Adrenal gland (tissue), 12 donors: ENCODE results near the gene COMP. TPM values are rescaled to one million over a fixed set of nuclear protein-coding genes. Genes with fewer than 3 reads are reported as not detected.

Experiments
- DNase-seq, 7 donors: peaks; one replicate each; pipeline ENCODE4 v3.0.0-alpha.2; 2019 to 2020
- H3K27ac ChIP-seq, 5 donors: fragments of 200-600 bp; sonication (generic) in 4 of 5; 1 replicate in 3 of 5; 2 replicates in 2 of 5; pipeline versions ENCODE4 v1.5.1 to v1.8.0; 2016 to 2020; ENCODE audit warnings: mild to moderate bottlenecking in 1 of 5
- H3K27me3 ChIP-seq: fragments of 200-600 bp; 2 replicates; pipeline ENCODE4 v1.8.0; 2021
- H3K36me3 ChIP-seq, 2 donors: fragments of 200-600 bp; replicated peaks in 1 of 2; 1 replicate in 1 of 2; 2 replicates in 1 of 2; pipeline versions ENCODE4 v1.5.1 to v1.8.0; 2018 to 2022
- H3K4me1 ChIP-seq, 2 donors: fragments of 200-600 bp; replicated peaks in 1 of 2; 1 replicate in 1 of 2; 2 replicates in 1 of 2; pipeline versions ENCODE4 v1.5.1 to v1.8.0; 2018 to 2021
- H3K4me3 ChIP-seq, 4 donors: fragments of 200-600 bp; sonication (generic) in 3 of 4; one replicate each; pipeline ENCODE4 v1.5.1; 2016 to 2018
- H3K9me3 ChIP-seq, 3 donors: fragments of 200-600 bp; sonication (generic) in 1 of 3; replicated peaks in 1 of 3; 1 replicate in 2 of 3; 2 replicates in 1 of 3; pipeline versions ENCODE4 v1.5.1 to v1.8.0; 2016 to 2021
- CTCF ChIP-seq, 6 experiments: fragments of 450-650 bp in 4 of 6; fragments of 200-600 bp in 2 of 6; sonication (generic) in 1 of 6; IDR thresholded peaks; 1 replicate in 5 of 6; 2 replicates in 1 of 6; pipeline versions ENCODE4 v1.5.1 to v1.8.0; 2016 to 2021; ENCODE audit warnings: antibody characterized with exemption in 6 of 6, mild to moderate bottlenecking in 2 of 6, moderate library complexity in 1 of 6
- POLR2A ChIP-seq, 2 donors: fragments of 450-650 bp; IDR thresholded peaks; one replicate each; pipeline ENCODE4 v1.6.1; 2017; ENCODE audit warnings: antibody characterized with exemption in 2 of 2, mild to moderate bottlenecking in 2 of 2, moderate library complexity in 1 of 2
- WGBS, 4 donors: extraction: QIAGEN DNeasy Blood & Tissue Kit in 2 of 4; methylation state at CpG; one replicate each; pipeline versions ENCODE4 v1.1.5 to v1.1.7; 2013 to 2017; 5-methylcytosine and 5-hydroxymethylcytosine counted together
- intact Hi-C, 2 donors: fragments of 100-400 bp; cut with DNase I; formaldehyde crosslinking; loops; one replicate each; pipeline versions ENCODE4 v1.14.1 to v1.15.0; 2022 to 2023
- polyA plus RNA-seq, 3 donors: library from polyadenylated mRNA; stranded (reverse); fragments of 200-250 nt in 2 of 3; fragments of 350-450 nt in 1 of 3; fragmentation: Illumina TruSeq in 1 of 3; extraction: RNeasy Lipid Tissue Mini Kit (QIAGEN cat#74804) in 1 of 3; gene quantifications; one replicate each; pipeline ENCODE4 v1.2.3, GENCODE V29; 2013 to 2014
- total RNA-seq, 9 donors: library from RNA; depleted of rRNA in 4 of 9; stranded (reverse); fragments of >200 nt in 4 of 9; fragments of 120-200 nt in 1 of 9; fragmentation: NEBNext Ultra II Directional in 1 of 9; extraction: Animal tissue kit (Norgen Biotek cat#: 25700) in 1 of 9; gene quantifications; one replicate each; pipeline versions ENCODE4 v1.1.0 to v1.2.4, GENCODE V29; 2013 to 2023
- donor health status: healthy with polysubstance abuse.
- donor health status: Bipolar disorder and iron deficiency.
- donor health status: DM: yes; HTN: yes; CAD: no.
- donor health status: DM: no; HTN: no; CAD: no.
- donor health status: DM: no; HTN: no; CAD: no.
- donor health status: DM: yes; HTN: yes; CAD: no.

Gene COMP
- total and polyA plus RNA-seq, 12 donors: 0.11 to 0.17 (median 0.16) TPM; not detected in 9

- Histone ChIP-seq H3K36me3 (no peaks in the 10 kb centered on the region), H3K4me1 (peaks cover 0 to 3% of the 10 kb centered on the region in 2 donors)
- intact Hi-C loops: no loop called here
Measured at GRCh38 chr19:18771328-18772242, 19.5 kb downstream of the COMP start.

GRCh38 chr19:18770663-18771327, 20.3 kb downstream of the COMP start:
- Histone ChIP-seq H3K4me3 (no peak overlapping the region), H3K9me3 (no peaks in the 10 kb centered on the region), H3K36me3 (no peaks in the 10 kb centered on the region), H3K27ac (no peak overlapping the region), H3K27me3 (no peaks in the 10 kb centered on the region), H3K4me1 (peaks cover 0 to 3% of the 10 kb centered on the region in 2 donors)
- TF ChIP-seq CTCF (IDR thresholded peaks at IDR 0.05): no peak
- TF ChIP-seq POLR2A (IDR thresholded peaks at IDR 0.05): no peak
- 76 to 86% (median 81%) methylated on average over 8 to 13 of the region's 13 CpGs for WGBS, 4 donors
- DNase-seq: no peak
- intact Hi-C loops: no loop called here

More at GRCh38 chr19:18771328-18772242, 19.5 kb downstream of the COMP start:
- no peaks in the 10 kb centered on the region for H3K9me3 ChIP-seq
- TF ChIP-seq POLR2A (IDR thresholded peaks at IDR 0.05) (no peak), CTCF (IDR thresholded peaks at IDR 0.05) (no peak)
- no peak for DNase-seq
- H3K27ac ChIP-seq: no peak overlapping the region
- 87 to 95% (median 94%) methylated on average over 13 to 36 of the region's 36 CpGs for WGBS, 4 donors
- no peaks in the 10 kb centered on the region for H3K27me3 ChIP-seq
- H3K4me3 ChIP-seq: no peak overlapping the region

GRCh38 chr19:18769989-18770528, 21.0 kb downstream of the COMP start:
- intact Hi-C loops: no loop called here
- DNase-seq: no peak
- TF ChIP-seq POLR2A (IDR thresholded peaks at IDR 0.05) (no peak), CTCF (IDR thresholded peaks at IDR 0.05) (no peak)
- 93 to 100% (median 98%) methylated on average over 3 to 15 of the region's 15 CpGs for WGBS, 4 donors
- Histone ChIP-seq H3K9me3 (no peaks in the 10 kb centered on the region), H3K36me3 (no peaks in the 10 kb centered on the region), H3K27me3 (no peaks in the 10 kb centered on the region), H3K4me1 (peaks cover 0 to 3% of the 10 kb centered on the region in 2 donors), H3K4me3 (no peak overlapping the region), H3K27ac (no peak overlapping the region)
